GM12874 (cell line): ENCODE data around the gene IFI27L1.

Source experiments
- CTCF ChIP-seq: IDR thresholded peaks from 2 replicates; pipeline ENCODE4 v1.5.1; 2011; ENCODE audit warnings: low read depth, mild to moderate bottlenecking, control low read depth, low read length, moderate library complexity; ENCODE audit not compliant: insufficient read depth

The IFI27L1 gene

GRCh38 chr14:94050231-94050880 is 30.8 kb upstream of the IFI27L1 start:
- no peak for TF ChIP-seq CTCF

- TF ChIP-seq CTCF, result 0 out of 2 replicates have a peak, but pooled peaks have one; percentile 16
These were observed 30.0 kb upstream of the IFI27L1 start for GRCh38 chr14:94051115-94051514.

GRCh38 chr14:94051779-94052178 is 29.3 kb upstream of the IFI27L1 start:
- no peak for TF ChIP-seq CTCF

GRCh38 chr14:94052199-94052598 is 28.9 kb upstream of the IFI27L1 start:
- no peak for TF ChIP-seq CTCF

- no peak for TF ChIP-seq CTCF
These were observed 28.4 kb upstream of the IFI27L1 start for GRCh38 chr14:94052662-94053061.

GRCh38 chr14:94054401-94054800 is 26.7 kb upstream of the IFI27L1 start:
- no peak for TF ChIP-seq CTCF

- no peak for TF ChIP-seq CTCF
These were observed 26.2 kb upstream of the IFI27L1 start for GRCh38 chr14:94054936-94055335.
